Left lung (tissue), 10 donors: ENCODE measurements around the gene MOBP. TPM values are rescaled to one million over a fixed set of nuclear protein-coding genes. Genes with fewer than 3 reads are reported as not detected.

Experiments used
- ATAC-seq: fragments of 200-7000 bp; cut with Tn5 transposase; one replicate; pipeline ENCODE4 v1.9.1; 2020; ENCODE audit warnings: moderate library complexity
- DNase-seq, 4 donors: peaks; one replicate each; pipeline ENCODE4 v3.0.0-alpha.2; 2013 to 2020
- H3K27ac ChIP-seq, 2 donors: fragments of 200-600 bp; sonication (generic) in 1 of 2; one replicate each; pipeline versions ENCODE4 v1.5.0 to v1.8.0; 2020 to 2021
- H3K27me3 ChIP-seq, 2 donors: fragments of 200-600 bp; sonication (generic) in 1 of 2; one replicate each; pipeline versions ENCODE4 v1.5.0 to v1.8.0; 2020 to 2021
- H3K36me3 ChIP-seq, 2 donors: fragments of 200-600 bp; sonication (generic) in 1 of 2; one replicate each; pipeline versions ENCODE4 v1.5.0 to v1.8.0; 2020 to 2021
- H3K4me1 ChIP-seq, 2 donors: fragments of 200-600 bp; one replicate each; pipeline ENCODE4 v1.8.0; 2021
- H3K4me3 ChIP-seq, 2 donors: fragments of 200-600 bp; sonication (generic) in 1 of 2; one replicate each; pipeline versions ENCODE4 v1.5.0 to v1.8.0; 2020 to 2021; ENCODE audit warnings: mild to moderate bottlenecking in 1 of 2
- H3K9me3 ChIP-seq, 2 donors: fragments of 200-600 bp; sonication (generic) in 1 of 2; one replicate each; pipeline versions ENCODE4 v1.5.0 to v1.8.0; 2020 to 2021
- intact Hi-C, 2 donors: fragments of 100-400 bp; cut with DNase I; formaldehyde crosslinking; loops; one replicate each; pipeline versions ENCODE4 v1.11.2 to v1.14.2; 2022
- polyA plus RNA-seq, 6 donors: library from polyadenylated mRNA; unstranded; fragments of 120-200 nt; gene quantifications; one replicate each; pipeline ENCODE4 v1.2.1, GENCODE V29; 2013; ENCODE audit not compliant: insufficient read length in 6 of 6
- total RNA-seq, 2 donors: library from RNA; stranded (reverse); fragmentation: NEBNext Ultra II Directional; extraction: Animal tissue kit (Norgen Biotek cat#: 25700); gene quantifications; one replicate each; pipeline ENCODE4 v1.2.1, GENCODE V29; 2021
- TF ChIP-seq, protein P1 (sequence below), 2 donors: fragments of 200-600 bp; sonication (generic) in 1 of 2; IDR thresholded peaks; one replicate each; pipeline versions ENCODE4 v1.5.0 to v1.8.0; 2021; ENCODE audit warnings: antibody characterized with exemption in 2 of 2
- donor health status: DM: no; HTN: yes; CAD: no.
- donor health status: DM: no; HTN: no; CAD: no.

Gene MOBP
- total and polyA plus RNA-seq, 8 donors = 0.08 to 0.55 (median 0.18) TPM

DNA sequence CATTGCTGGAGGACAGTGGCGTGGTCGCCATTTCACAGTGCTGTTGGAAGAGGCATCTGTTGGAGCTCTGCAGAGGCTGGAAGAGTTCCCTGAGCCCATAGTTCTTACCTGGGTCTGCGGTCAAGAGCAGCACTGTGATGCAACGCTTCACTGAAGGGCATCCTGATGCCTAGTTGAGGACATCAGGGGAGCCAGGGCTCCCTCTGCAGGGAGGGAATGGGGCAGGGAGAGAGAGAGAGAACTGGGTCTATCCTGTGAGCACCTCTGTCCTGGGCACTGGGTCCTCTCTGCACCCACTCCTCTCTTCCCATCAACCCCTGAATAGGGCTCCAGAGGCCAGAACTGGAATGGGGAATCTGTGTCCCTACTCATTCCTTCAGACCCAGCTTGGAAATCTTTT, 23.9 kb upstream of the MOBP start:
- DNase-seq (no peak), ATAC-seq (peak; percentile 54)
- no peaks in the 10 kb centered on the region for H3K27me3 ChIP-seq
- H3K27ac ChIP-seq = no peak overlapping the region
- no peak overlapping the region for H3K4me3 ChIP-seq
- H3K9me3 ChIP-seq = no peaks in the 10 kb centered on the region
- intact Hi-C loops = no loop called here
- TF ChIP-seq, protein P1, sequence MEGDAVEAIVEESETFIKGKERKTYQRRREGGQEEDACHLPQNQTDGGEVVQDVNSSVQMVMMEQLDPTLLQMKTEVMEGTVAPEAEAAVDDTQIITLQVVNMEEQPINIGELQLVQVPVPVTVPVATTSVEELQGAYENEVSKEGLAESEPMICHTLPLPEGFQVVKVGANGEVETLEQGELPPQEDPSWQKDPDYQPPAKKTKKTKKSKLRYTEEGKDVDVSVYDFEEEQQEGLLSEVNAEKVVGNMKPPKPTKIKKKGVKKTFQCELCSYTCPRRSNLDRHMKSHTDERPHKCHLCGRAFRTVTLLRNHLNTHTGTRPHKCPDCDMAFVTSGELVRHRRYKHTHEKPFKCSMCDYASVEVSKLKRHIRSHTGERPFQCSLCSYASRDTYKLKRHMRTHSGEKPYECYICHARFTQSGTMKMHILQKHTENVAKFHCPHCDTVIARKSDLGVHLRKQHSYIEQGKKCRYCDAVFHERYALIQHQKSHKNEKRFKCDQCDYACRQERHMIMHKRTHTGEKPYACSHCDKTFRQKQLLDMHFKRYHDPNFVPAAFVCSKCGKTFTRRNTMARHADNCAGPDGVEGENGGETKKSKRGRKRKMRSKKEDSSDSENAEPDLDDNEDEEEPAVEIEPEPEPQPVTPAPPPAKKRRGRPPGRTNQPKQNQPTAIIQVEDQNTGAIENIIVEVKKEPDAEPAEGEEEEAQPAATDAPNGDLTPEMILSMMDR (IDR thresholded peaks at IDR 0.05) = no peak
- H3K4me1 ChIP-seq = no peaks in the 10 kb centered on the region
- H3K36me3 ChIP-seq = no peaks in the 10 kb centered on the region

DNA sequence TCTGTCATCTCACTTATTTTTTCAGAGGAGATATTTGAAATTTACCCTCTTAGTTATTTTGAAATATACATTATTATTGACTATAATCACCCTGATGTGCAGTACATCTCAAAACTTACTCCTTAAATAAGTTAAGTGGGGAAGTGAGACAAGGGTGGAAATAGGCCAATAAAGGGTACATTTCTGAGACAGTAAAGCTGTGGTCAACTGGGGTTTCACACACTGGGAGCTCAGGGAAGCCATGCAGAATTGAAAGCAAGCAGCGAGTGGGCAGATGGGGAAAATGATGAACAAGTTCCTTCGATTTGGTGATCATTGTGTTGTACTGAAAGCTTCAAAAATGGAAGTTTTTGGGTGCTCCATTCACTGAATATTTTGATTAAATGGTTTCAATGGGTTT, 21.6 kb upstream of the MOBP start:
- DNase-seq = no peak
- H3K27me3 ChIP-seq = no peaks in the 10 kb centered on the region
- ATAC-seq = no peak
- H3K36me3 ChIP-seq = no peaks in the 10 kb centered on the region
- intact Hi-C loops = no loop called here
- H3K27ac ChIP-seq = no peak overlapping the region
- no peaks in the 10 kb centered on the region for H3K9me3 ChIP-seq
- TF ChIP-seq, protein P1 (IDR thresholded peaks at IDR 0.05) = no peak
- H3K4me3 ChIP-seq = no peak overlapping the region
- no peaks in the 10 kb centered on the region for H3K4me1 ChIP-seq

DNA sequence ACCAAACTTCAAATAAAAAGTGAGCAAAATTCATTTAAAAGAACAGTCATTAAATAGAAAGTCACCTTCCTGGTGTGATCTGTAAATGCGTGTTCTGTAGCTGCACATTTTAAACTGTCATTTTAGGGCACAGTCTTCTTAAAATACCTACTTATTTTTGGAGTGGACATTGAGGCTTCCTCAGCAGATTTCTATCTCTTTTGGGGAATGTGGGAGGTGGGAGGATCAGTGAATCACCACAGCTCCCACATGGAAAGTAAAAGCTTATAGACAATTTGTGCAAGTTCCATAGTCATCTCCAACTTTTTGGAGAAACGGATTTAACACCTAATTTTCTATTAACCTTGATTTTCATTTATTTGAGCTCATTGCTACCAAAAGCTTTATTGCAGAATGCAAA, 21.0 kb upstream of the MOBP start:
- DNase-seq (no peak), ATAC-seq (no peak)
- H3K27ac ChIP-seq = no peak overlapping the region
- intact Hi-C loops = no loop called here
- TF ChIP-seq, protein P1 (IDR thresholded peaks at IDR 0.05) = no peak
- no peak overlapping the region for H3K4me3 ChIP-seq
- no peaks in the 10 kb centered on the region for H3K4me1 ChIP-seq
- H3K27me3 ChIP-seq = no peaks in the 10 kb centered on the region
- no peaks in the 10 kb centered on the region for H3K36me3 ChIP-seq
- no peaks in the 10 kb centered on the region for H3K9me3 ChIP-seq

DNA sequence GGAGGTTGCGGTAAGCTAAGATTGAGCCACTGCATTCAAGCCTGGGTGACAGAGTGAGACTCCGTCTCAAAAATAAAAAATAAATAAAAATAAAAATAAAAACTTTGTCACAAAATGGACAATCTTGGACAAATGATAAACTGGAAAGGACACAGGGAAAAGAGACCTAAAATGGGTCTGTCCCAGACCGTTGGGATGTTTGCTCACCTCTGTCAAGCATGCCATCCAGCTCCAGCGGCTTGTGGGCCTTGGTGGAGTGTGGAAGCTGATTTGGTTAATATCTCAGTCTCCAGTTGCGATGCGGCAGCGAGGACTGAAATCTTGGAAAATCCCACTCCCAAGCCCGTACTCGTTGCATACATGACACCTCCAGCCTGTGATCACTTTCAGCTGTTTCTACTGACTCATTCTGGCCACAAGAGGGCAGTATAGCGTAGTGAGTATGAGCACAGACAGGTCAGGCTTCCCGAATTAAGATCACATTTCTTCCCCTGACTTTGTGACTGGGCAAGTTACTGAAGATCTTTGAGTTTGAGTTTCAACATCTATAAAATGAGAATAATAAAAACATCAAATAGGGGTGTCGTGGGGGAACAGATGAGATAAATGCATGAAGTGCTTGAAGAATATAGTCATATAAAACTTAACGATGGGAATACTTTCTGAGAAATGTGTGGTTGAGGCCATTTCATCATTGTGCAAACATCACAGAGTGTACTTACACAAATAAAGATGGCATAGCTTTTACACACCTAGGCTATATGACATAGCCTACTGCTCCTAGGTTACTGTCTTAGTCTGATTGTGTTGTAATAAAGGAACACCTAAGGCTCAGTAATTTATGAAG, 19.6 kb upstream of the MOBP start:
- no peak overlapping the region for H3K4me3 ChIP-seq
- H3K9me3 ChIP-seq = no peaks in the 10 kb centered on the region
- intact Hi-C loops = no loop called here
- H3K4me1 ChIP-seq = no peaks in the 10 kb centered on the region
- TF ChIP-seq, protein P1 (IDR thresholded peaks at IDR 0.05) = peak; percentile 81 to 85
- no peak overlapping the region for H3K27ac ChIP-seq
- peak in 3 of 4 donors; percentile 37 to 89 (median 77) for DNase-seq
- peak; percentile 99 for ATAC-seq
- H3K27me3 ChIP-seq = no peaks in the 10 kb centered on the region
- no peaks in the 10 kb centered on the region for H3K36me3 ChIP-seq

DNA sequence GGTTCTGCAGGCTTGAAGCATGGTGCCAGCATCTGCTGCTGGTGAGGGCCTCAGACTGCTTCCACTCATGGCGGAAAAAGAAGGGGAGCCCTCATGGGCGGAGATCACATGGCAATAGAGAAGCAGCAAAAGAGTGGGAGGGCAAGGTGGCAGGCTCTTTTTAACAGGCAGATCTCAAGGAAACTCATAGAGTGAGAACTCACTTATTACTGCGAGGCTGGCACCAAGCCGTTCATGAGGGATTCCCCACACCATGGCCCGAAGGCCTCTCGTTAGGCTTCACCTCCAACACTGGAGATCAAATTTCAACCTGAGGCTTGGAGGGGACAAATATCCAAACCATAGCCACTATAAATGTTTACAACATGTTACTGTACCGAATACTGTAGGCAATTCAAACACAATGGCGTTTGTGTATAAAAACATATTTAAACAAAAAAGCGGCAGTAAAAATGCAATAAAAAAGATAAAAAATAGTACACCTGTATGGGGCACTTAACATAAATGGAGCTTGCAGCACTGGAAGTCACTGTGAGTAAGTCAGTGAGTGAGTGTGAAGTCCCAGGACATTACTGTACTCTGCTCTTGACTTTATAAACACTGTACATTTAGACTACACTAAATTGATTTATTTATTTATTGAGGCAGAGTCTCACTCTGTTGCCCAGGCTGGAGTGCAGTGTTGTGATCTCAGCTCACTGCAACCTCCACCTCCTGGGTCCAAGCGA, 18.8 kb upstream of the MOBP start:
- TF ChIP-seq, protein P1 (IDR thresholded peaks at IDR 0.05) = no peak
- DNase-seq (no peak), ATAC-seq (no peak)
- H3K4me1 ChIP-seq = no peaks in the 10 kb centered on the region
- H3K36me3 ChIP-seq = no peaks in the 10 kb centered on the region
- intact Hi-C loops = no loop called here
- no peak overlapping the region for H3K4me3 ChIP-seq
- no peaks in the 10 kb centered on the region for H3K9me3 ChIP-seq
- no peaks in the 10 kb centered on the region for H3K27me3 ChIP-seq
- no peak overlapping the region for H3K27ac ChIP-seq
